GDM1 (cell line): ENCODE measurements around the gene ABHD10.

Experiments used
- DNase-seq: peaks from one replicate; lab custom pipeline; 2025; lab: John Stamatoyannopoulos, UW

Gene ABHD10

DNA sequence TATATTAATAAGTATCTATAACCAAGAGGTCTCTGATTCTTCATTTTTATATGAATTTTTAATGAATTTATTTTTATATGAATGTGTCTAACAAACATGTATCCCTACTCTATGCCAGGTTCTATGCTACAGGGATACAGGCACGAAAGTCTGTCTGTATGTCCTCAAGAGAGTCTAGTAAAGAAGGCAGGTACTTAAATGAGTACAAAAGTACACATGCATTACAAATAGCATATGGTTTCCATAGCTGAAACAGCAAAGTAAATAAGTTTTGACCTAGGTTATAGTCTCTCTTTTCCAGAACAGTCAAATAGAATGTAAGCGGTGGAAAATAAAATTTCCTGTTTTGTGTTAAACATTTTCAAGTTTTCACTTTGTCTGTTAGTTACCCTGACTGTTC, 13.3 kb upstream of the ABHD10 start:
- DNase-seq = no peak

DNA sequence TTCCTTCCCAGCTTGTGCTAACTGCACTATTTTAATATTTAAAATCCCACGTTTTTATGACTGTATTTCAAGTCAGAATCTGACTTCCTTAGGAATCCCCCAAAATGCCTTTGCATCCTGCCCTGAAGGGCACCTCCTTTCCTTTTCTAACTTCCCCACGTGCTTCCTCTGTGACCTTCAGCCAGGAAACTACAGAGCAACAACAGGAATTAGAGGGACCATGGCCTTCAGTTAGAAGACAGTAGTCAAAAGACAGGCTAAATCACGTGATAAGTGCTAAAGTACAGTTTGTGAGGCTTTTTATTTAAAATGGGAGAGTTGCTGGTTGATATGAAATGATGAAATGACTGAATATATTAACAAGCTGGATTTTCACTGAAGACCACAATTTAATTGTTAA, 11.8 kb upstream of the ABHD10 start:
- DNase-seq = no peak

DNA sequence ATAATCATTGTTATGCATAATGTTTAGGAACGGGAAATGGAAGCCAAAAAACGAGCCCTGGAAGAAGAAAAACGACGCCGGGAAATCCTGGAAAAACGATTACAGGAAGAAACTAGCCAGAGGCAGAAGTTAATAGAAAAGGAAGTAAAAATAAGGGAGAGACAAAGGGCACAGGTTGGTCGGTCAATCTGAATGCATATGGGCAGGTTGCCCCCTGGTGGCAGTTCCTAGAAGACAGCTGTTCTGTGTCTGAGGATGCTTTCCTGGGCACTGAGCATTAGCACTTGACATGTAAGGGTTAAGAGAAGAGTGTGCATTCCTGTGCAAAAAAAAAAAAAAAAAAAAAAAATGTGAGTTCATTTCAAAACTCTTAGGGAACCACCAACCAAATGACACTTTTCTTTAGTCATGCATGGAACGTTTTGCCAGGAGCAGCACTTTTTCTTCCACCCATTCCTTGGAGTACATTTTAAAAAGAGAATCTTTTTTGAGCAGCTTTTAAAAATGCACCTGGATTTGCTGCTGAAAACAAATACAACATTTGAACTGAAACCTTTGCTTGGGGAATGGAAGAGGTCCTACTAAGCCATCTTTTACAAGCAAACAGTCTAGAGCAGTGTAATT, 11.1 kb upstream of the ABHD10 start:
- DNase-seq = peak; percentile 52

DNA sequence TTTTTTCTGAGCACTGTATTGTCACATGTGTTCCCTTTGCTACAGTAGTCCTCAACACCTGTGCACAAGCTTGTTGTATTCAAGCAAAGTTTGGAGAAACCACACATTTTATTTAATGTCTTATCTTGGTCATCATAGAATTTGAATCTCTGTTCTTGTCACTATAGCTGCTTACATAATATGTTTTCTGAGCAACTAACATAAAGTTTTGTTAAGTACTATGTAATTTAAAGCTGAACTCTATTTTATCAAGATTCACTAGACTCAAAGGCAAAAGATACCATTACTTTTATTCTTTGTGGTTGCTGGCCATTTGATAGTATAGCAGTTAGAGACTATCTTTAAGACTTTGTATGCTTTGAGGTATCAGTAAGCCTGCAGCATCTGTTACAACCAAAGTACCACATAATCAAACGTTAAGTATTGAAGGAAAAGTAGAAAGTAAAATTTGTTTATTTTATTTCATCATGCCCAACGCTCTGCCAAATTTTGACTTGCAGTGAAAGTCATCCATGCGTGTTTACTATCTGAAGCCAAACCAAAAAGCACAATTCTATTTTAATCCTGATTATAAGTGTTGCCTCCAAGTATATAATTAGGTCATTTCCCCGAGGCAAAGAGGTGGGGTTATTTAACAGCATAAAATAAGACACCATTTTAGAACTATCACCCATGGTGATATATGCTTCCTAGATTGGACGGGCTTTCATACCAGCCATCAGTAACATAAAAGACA, 10.3 kb upstream of the ABHD10 start:
- DNase-seq = no peak

DNA sequence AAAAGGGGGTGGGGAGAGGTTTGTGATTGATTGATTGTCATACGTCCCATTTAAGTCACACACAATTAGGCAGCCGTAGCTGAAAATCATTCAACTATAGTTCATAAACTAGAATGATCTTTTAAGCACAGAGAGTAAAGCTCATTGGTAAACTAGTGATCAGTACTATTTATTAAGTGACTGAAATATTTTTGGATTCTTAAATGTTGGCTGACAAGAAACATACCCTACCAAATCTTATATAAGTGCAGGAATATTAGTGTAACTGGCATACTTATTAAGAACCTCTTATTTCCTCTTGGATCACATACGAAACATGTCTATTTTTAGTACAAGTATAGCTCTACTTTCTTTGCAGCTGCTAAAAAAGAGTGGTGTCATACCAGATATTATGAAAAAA, 8.4 kb upstream of the ABHD10 start:
- no peak for DNase-seq

DNA sequence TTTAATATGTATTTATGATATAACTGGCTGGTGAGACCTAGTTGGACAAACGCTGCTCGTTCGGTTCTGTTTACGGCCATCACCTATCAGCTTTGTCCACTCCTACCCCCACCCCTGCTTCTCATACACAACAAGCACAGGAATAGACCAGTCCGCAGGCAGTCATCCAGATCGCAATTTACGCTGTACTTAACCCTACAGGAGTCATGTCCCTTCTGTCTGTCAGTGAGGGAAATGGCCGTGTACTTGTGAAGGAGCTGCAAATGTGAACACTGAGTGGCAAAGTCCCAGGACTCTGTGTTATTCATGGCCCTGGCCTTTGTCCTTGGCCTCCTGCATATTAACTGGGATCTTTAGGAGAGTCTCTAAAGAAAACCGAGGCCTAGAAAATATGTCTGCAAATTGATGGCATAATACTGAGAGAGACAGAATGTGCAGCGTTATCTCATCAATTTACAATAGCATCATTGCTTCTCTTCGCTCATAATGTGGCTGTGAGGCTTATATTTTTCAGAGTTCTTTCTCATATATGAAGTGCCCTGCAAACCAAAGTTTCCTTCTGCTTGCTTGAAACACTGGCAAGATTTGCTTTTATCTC, 7.2 kb upstream of the ABHD10 start:
- DNase-seq = no peak

DNA sequence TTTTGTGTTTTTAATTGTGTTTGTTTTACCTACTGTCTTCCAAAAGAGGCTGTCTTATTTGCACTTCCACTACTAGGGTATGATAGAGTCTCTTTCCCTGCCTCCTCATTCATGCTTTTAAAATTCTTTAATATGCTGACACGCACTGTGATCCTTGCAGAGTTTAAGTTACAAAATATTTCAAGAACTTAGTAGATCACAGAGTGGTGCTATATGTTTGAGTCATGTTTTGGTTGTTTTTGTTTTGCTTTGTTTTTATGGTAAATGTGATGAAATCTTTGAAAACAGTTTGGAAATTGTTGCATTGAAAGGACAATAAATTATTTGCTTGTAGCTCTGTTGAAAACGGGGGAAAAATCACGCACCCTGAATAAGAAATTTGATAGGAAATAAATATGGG, 5.9 kb upstream of the ABHD10 start:
- DNase-seq = no peak

DNA sequence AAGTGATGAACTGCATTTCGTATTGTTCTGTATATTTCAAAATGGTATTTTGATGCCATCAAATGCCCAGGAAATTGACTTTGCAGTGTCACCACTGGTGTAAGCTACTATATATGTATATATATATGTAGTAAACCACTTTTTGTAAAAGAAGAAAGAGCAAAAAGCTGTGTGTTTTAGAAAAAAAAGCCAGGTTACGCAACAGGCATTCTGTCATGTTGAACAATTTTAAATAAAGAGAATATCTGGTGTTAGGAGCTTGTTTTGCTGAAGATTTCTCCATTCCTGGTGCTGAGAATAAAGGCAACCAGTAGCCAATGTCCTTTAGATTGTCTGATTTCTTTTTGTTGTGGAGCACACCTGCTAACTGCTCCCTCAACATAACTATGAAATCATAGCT, 3.7 kb upstream of the ABHD10 start:
- DNase-seq = no peak

DNA sequence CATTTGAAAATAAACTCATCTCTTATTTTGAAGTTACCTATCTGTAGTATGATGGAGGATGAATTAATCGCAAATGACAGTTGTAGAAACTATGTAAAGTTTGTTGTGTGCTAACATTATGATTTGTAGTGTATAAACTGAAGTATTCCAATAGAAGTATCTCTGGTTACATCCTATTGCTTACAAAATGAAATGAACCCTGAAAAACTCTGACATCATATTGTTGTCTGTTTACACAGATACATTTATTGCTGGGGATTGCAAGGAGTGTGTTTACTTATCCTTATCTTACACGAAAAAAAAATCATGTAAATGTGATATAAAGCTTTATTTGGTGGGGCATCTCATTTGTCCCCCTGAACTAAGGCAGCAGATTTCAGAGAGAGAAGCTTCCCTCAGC, 2.6 kb upstream of the ABHD10 start:
- DNase-seq = no peak

DNA sequence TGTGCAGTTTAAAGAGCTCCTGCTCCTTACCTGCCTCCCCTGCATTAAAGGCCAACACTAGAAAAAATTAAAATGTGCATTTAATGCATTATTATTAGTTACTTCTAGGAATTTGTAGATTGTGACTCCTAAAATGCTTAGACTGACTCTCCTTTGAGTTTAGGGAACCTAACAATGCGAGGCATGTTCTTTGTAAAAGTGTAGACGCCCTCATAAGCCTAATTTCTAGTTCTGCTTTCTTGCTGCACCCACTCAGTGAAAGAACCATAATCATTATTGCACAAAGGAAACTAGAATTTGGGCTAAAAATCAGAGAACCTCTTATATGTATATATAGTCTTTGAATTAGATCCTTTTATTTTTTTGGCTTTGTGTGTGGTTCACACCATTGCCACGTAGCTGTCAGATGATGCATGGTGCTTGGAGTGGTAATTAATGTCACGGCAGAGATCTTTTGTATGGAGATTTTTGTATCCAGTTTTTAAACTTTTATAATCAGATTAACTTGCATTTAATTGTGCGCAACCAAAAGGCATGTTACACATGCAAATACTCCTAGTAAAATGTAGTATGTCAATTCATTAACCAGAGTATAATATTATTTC, 710 bp downstream of the ABHD10 start:
- no peak for DNase-seq

DNA sequence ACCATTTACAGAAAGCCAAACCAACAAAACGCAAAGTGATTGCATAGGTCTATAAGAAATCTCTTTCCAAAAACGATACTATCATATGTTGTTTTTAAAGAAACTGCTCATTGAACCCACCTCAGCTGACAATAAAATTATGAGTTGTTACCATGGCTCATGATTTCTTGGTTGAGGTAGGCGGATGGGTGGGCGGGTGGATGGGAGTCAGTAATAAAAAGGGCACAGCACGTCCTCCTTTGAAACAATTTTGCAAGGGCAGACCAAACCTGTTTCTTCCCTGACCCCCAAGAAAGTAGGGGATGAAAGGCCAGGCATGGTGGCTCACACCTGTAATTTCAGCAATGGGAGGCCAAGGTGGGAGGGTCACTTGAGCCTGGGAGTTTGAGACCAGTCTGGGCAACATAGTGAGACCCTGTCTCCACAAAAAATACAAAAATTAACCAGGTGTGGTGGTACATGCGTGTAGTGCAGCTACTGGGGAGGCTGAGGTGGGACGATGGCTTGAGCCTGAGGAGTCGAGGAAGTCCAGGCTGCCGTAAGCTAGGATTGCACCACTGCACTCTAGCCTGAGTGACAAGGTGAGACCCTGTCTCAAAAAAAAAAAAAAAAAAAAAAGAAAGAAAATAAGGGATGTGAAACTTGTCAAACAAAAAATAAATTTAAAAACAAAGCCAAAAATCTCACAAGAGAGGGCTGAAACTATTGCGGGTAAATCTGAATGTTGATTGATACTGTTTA, 2.1 kb downstream of the ABHD10 start:
- no peak for DNase-seq

DNA sequence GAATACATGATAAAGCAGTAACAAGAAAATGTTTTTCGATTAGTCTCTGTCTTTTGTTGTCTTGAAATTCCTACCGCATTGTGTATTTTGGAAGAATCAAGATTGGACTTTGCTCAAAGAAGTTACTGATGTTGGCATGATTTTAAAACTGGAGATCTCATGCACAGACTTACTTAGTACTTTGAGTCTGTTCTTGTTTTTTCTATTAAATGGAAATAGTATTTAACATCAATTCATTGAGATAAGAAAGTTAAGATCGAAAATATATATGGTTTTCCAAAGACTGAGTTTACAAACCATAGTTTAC, 2.6 kb downstream of the ABHD10 start:
- DNase-seq = no peak

DNA sequence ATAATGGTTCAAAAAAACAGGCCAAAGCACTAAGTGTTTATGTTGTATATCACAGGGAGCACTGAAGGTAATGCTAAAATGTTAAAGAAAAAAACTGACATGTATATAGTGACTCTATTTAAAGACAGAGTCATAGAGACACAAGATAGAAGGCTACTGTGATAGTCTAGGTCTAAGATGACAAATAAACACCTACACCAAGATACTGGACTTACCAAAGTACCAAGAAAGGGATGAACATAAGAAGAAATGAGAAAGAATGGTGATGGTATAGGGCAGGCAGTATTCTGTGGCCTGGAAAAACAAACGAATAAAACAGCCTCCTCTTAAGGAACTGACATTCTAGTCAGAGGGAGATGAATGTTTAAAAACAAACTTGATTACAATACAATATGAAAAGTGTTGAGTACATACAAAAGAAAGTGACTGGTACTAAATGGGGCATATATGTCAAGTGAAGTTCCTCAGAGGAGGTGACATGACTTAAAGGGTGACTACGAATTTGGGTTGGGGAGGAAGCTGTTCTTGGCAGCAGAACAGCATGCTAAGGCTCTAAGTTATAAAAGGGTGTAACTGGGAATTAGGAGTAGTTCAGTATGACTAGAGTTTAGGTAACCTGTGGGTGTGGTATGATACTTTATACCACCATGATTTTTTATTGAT, 5.9 kb downstream of the ABHD10 start:
- DNase-seq = no peak

DNA sequence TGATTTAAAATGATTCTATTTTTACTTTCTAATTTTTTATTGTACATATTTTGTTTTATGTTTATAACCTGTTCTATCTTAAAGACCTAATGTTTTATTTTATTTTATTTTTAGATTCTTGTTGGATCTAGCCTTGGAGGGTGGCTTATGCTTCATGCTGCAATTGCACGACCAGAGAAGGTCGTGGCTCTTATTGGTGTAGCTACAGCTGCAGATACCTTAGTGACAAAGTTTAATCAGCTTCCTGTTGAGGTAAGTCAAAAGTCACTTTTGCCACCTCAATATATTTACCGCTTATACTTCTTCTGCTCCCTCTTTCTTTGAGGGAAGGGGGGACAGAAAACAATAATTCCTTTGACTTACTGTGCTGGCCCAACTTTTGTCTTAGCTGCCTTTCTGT, 8.0 kb downstream of the ABHD10 start:
- no peak for DNase-seq

DNA sequence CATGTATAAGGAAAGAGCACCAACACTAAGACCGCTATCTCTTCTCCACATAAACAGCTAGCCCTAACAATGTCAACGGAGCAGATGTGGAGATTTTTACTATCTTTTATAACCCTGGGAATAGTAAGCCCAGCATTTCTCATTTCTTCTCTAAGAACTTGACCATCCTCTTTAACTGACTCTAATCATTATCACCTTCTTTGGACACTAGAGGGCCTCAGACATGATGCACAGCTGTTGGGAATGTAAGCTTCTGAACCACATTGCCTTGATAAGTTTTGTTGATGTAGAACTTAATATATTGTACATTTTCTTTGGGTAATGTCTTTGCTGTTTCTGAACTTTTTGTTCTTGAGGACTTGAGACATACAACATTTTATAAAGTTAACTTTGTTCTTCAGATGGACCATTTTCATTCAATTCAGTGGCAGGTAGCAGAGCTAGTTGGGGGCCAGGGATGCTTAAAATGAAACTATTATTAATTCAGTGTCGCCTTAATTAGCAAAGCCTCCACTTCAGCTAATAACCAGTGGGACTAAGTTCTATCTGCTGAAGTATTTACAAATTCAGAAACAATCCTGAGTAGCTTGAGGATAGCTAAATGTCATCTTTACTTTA, 10.3 kb downstream of the ABHD10 start:
- DNase-seq = no peak

DNA sequence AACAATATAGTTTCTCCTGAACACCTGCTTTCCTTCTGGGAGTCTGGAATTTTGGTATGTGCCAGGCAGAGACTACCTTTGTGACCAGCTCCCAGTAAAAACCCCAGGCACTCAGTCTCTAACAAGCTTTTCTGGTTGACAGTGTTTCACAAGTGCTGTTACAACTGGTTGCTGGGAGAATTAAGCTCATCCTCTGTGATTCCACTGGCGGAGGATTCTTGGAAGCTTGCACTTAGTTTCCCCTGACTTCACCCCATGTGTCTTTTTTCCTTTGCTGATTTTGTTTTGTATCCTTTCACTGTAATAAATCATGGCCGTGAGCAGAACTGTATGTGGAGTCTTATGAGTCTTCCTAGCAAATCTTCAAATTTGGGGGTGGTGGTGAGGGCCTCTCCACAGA, 14.2 kb downstream of the ABHD10 start:
- no peak for DNase-seq

DNA sequence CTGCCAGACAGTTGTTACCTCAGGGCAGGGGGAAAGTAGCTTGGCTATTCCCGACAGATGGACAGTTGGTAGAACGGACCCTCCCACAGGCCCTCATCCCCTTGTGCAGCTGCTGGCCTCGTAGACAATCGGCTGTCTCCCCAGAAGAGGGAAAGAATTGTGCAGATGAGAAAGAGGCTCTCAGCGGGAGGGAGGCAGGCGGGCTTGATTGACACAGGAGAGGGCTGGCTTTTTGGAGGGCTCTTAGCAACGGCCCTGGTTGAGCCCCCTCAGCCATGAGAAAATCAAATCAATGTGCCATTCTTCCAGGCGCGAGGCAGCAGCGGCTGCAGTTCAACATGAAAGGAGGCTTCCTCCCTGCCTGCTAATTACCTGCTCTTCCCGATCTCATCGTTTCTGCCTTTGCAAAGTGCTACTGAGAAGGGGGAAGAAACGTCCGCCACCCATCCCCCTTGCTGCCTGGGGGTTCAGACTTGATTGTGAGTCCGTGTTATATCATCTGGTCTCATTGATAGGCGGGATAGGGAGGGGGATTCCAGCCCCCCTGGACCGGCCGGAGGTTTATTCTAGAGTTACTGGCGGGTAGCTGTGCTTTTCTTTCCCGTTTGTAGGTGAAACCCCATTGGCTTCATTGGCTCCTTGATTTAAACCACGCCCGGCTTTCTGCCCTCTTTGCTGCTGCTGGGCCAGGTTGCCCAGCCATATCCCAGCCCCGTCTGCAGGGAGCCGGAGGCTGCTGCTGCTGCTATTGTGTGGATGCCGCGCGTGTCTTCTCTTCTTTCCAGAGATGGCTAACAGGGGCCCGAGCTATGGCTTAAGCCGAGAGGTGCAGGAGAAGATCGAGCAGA, 20.0 kb downstream of the ABHD10 start, which contains the start of gene TAGLN3:
Gene TAGLN3, plus strand, starts transcription at position 287 of the 848 bp plus-strand sequence. Its CDS starts 501 bp downstream, at position 788.
- DNase-seq = no peak

DNA sequence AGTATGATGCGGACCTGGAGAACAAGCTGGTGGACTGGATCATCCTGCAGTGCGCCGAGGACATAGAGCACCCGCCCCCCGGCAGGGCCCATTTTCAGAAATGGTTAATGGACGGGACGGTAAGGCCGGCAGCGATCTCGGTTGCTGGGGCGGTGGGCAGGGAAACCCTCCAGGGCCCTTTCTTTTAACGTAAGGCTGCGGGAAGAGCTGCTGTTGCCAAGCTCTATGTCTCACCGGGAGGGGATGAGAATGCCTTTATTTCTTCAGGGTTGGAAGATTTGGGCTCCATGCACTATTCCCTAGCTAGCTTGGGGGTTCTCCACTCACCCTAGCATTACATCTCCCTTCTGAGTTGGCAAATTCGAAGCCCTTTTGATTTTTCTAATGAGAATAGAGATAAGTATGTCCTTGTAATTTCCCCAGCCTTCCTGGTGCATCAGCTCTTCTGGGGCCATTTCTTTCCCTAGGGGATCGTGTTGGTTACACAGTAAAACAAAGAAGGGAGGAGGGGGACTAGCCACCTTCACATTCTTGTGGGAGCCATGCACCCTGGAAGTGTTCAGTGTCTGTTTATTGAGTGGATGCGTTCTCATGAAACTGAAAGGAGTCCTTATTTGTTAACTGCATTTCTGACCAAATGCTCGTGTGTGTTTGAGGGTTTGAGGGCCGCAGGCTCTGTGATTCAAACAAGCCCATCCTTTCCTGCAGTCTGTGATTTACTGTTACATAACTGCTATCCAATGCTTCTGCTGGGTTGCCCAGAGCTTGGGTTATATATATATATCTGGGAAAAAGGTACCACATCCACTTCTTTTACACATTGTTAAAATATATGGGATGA, 20.9 kb downstream of the ABHD10 start:
- no peak for DNase-seq

DNA sequence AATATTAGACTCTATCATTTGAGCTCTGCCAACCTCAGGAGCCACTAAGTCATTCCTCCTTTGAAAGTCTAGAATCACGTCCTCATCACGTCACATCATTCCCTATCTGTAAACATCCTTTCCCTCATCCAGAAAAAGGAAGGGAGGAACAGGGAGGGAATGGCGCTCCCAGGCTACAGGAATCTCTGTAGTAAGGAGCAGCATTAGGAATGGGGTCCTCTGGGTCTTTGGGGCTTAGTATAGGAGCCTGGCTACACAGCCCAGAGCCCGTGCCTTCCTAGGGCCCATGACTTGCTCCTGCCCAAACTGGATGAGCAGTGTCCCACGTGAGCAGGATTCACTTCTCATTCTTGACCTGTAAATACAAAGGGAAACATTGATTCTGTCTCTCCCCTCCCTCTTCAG, 21.5 kb downstream of the ABHD10 start:
- DNase-seq = no peak

DNA sequence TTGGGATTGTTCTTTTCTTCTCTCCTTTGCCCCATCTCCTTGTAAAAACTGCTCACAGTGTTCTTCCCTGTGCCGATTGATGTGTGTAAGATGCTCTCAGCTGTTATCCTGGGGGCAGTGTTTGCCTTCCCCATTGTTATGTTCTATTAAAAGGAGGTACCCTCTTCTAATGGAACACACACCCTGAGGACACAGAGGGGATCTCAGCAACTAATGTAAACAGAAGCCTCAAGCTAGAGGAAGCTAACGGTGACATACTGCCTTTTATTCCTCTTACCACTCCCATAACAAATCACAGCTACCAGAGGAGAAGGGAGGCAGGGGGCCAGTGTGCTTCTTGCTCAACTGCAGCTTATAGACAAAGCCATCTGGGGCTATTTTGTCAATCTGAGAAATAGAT, 22.1 kb downstream of the ABHD10 start:
- DNase-seq = no peak
